ENCODE results near the gene COL4A4. TPM values are rescaled to one million over a fixed set of nuclear protein-coding genes. Genes with fewer than 3 reads are reported as not detected.

COL4A4 gene
- total and polyA plus RNA-seq, 2 of the 4 experiments (the other 2 are of a cell fraction), result 0.02 TPM; not detected in 1

GRCh38 chr2:226970362-226970761 is 193.6 kb downstream of the COL4A4 start:
- H4K20me1 ChIP-seq (ENCODE audit: insufficient read depth, low read length), result no peaks in the 10 kb centered on the region
- WGBS, 2 experiments (ENCODE audit: extremely low coverage in 2 of 2, insufficient read length in 1 of 2), result no CpG with 5 or more reads among the region's 3 CpGs
- no peak overlapping the region for H3K23ac ChIP-seq (ENCODE audit: low read depth, low read length)
- no TSS peak for BruUV-seq (replicated peaks)
- H2BK15ac ChIP-seq (ENCODE audit: low read depth, low read length), result no peak overlapping the region
- no peak overlapping the region for H4K91ac ChIP-seq (ENCODE audit: insufficient read depth, low read depth, low read length)
- H3K4me1 ChIP-seq (ENCODE audit: control insufficient read depth, insufficient read depth, low read length), result peaks cover 4% of the 10 kb centered on the region; the same call in 1 of the 2 replicates
- peaks cover 0 to 3% of the 10 kb centered on the region in 2 experiments; a peak in 1 of 4 replicates for H3K79me1 ChIP-seq (ENCODE audit: low read depth in 1 of 2, low read length in 2 of 2)
- H2BK120ac ChIP-seq (ENCODE audit: low read depth, low read length), result no peak overlapping the region
- H3K27ac ChIP-seq (ENCODE audit: insufficient read depth, low read length), result no peak overlapping the region
- H3K27me3 ChIP-seq (ENCODE audit: control insufficient read depth, insufficient read depth, low read length), result no peaks in the 10 kb centered on the region
- ATAC-seq (ENCODE audit: low read depth) (no peak), DNase-seq (no peak)
- H3K18ac ChIP-seq (ENCODE audit: low read depth, low read length), result no peak overlapping the region
- peaks cover 2% of the 10 kb centered on the region; the same call in 1 of the 2 replicates for H3K36me3 ChIP-seq (ENCODE audit: control insufficient read depth, insufficient read depth, low read length)
- no peak overlapping the region for H3K14ac ChIP-seq (replicated peaks; ENCODE audit: low read depth, low read length)
- TF ChIP-seq, protein P1, sequence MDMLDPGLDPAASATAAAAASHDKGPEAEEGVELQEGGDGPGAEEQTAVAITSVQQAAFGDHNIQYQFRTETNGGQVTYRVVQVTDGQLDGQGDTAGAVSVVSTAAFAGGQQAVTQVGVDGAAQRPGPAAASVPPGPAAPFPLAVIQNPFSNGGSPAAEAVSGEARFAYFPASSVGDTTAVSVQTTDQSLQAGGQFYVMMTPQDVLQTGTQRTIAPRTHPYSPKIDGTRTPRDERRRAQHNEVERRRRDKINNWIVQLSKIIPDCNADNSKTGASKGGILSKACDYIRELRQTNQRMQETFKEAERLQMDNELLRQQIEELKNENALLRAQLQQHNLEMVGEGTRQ (IDR thresholded peaks at IDR 0.05; ENCODE audit: low read depth, low read length), result no peak
- TF ChIP-seq CEBPB (IDR thresholded peaks at IDR 0.05; ENCODE audit: low read depth, low read length) (no peak), MAFK (IDR thresholded peaks at IDR 0.05; ENCODE audit: low read depth, low read length) (no peak), FOS (IDR thresholded peaks at IDR 0.05; ENCODE audit: low read depth, low read length) (no peak), RAD21 (IDR thresholded peaks at IDR 0.05; ENCODE audit: low read length) (no peak), SMC3 (IDR thresholded peaks at IDR 0.05; ENCODE audit: low read depth, low read length) (no peak), MXI1 (IDR thresholded peaks at IDR 0.05; ENCODE audit: borderline replicate concordance, low read depth, low read length) (no peak), NFE2L2 (IDR thresholded peaks at IDR 0.05; ENCODE audit: low read depth, low read length) (no peak), CTCF (conservative IDR thresholded peaks at IDR 0.05; ENCODE audit: low read depth, low read length) (no peak), MAZ (IDR thresholded peaks at IDR 0.05; ENCODE audit: borderline replicate concordance, low read depth, low read length) (no peak), RFX5 (IDR thresholded peaks at IDR 0.05; ENCODE audit: low read depth, low read length) (no peak), RCOR1 (IDR thresholded peaks at IDR 0.05; ENCODE audit: insufficient replicate concordance, low read length) (no peak), POLR2A (IDR thresholded peaks at IDR 0.05; ENCODE audit: low read depth, low read length) (no peak), CHD1 (IDR thresholded peaks at IDR 0.05; ENCODE audit: low read depth, low read length) (no peak), BHLHE40 (IDR thresholded peaks at IDR 0.05; ENCODE audit: low read depth, low read length) (no peak)
- ChIA-PET CTCF (no interaction called here), POLR2A (ENCODE audit: unreplicated experiment) (no interaction called here)
- H3K4me3 ChIP-seq (ENCODE audit: insufficient read depth, low read depth, low read length), result no peak overlapping the region
- no peak overlapping the region for H4K5ac ChIP-seq (ENCODE audit: low read depth, low read length)
- intact Hi-C loops (cut with micrococcal nuclease) (no loop called here), dilution Hi-C loops (cut with HindIII; ENCODE audit: low sequenced_read_pairs, unreplicated experiment) (no loop called here), in situ Hi-C loops (cut with MboI; ENCODE audit: low sequenced_read_pairs) (no loop called here)
- no peak overlapping the region for H2AFZ ChIP-seq (replicated peaks; ENCODE audit: low read length, poor library complexity)
- H3K56ac ChIP-seq (ENCODE audit: extremely low read depth, insufficient read depth, low read length), result no peak overlapping the region
- no peak overlapping the region for H3K4me2 ChIP-seq (ENCODE audit: low read depth, low read length)
- no peak overlapping the region for H3K4ac ChIP-seq (ENCODE audit: low read depth, low read length)
- no peak overlapping the region for H2AK9ac ChIP-seq (replicated peaks; ENCODE audit: low read depth, low read length, poor library complexity)
- no peak overlapping the region for H4K8ac ChIP-seq (ENCODE audit: low read depth in 2 of 2, low read length in 2 of 2)
- no peak overlapping the region for H2AK5ac ChIP-seq (ENCODE audit: low read depth, low read length)
- H2BK20ac ChIP-seq (ENCODE audit: low read depth, low read length), result no peak overlapping the region
- H3K9ac ChIP-seq (ENCODE audit: low read depth, low read length), result no peak overlapping the region
- H3K9me3 ChIP-seq (ENCODE audit: control insufficient read depth, insufficient read depth, low read length), result no peaks in the 10 kb centered on the region
- no peaks in the 10 kb centered on the region for H3K9me1 ChIP-seq (ENCODE audit: insufficient read depth, low read length)
- no peak overlapping the region for H2BK5ac ChIP-seq (ENCODE audit: low read depth, low read length, poor library complexity, severe bottlenecking)
